CD4-positive, alpha-beta T cell treated with Interleukin-15 for 4 hours (primary cell): ENCODE data around the gene GNG14.
"Not testable (repeated sequence)": the region's sequence is repeated elsewhere in the genome, so short reads cannot be mapped to it uniquely, and the experiment has no call there.

Source experiments
- DNase-seq: peaks from one replicate; pipeline ENCODE4 v3.0.0-alpha.2; 2020; ENCODE audit warnings: low spot score

GNG14 gene

GRCh38 chr19:12723641-12724426 lies 36.0 kb downstream of the GNG14 start, which contains the start of gene TNPO2:
Gene TNPO2, minus strand, starts transcription at chr19:12723932. Its CDS starts 2,955 bp downstream, at chr19:12720977.
- peak; percentile 54 for DNase-seq

GRCh38 chr19:12725612-12726011 lies 37.8 kb downstream of the GNG14 start:
- not testable (repeated sequence) for DNase-seq

- DNase-seq, result no peak
Observed at GRCh38 chr19:12726988-12727316, 39.2 kb downstream of the GNG14 start.

GRCh38 chr19:12727745-12728433 lies 40.1 kb downstream of the GNG14 start:
- no peak for DNase-seq

GRCh38 chr19:12730064-12730463 lies 42.3 kb downstream of the GNG14 start:
- DNase-seq, result no peak

GRCh38 chr19:12731337-12731736 lies 43.5 kb downstream of the GNG14 start:
- no peak for DNase-seq

GRCh38 chr19:12733369-12734214 lies 45.8 kb downstream of the GNG14 start:
- DNase-seq, result peak; percentile 39

- DNase-seq, result peak; percentile 87
Observed at GRCh38 chr19:12736995-12737834, 49.4 kb downstream of the GNG14 start, which contains the start of gene GET3. Gene GET3, plus strand, starts transcription at chr19:12737497. Its CDS starts 9 bp downstream, at chr19:12737506.

- DNase-seq, result no peak
Observed at GRCh38 chr19:12737835-12738351, 50.1 kb downstream of the GNG14 start.
